ENCODE results near the gene APLF. TPM values are rescaled to one million over a fixed set of nuclear protein-coding genes. Genes with fewer than 3 reads are reported as not detected.
A peak's percentile ranks its signal among the peaks of the same experiment; 100 is the strongest.
"Not testable (repeated sequence)": the region's sequence is repeated elsewhere in the genome, so short reads cannot be mapped to it uniquely, and the experiment has no call there.

APLF gene
- total RNA-seq, 2 experiments from 2014 or later: 2.7 to 3.7 TPM

- no peaks in the 10 kb centered on the region for H3K27me3 Mint-ChIP-seq
- ChIA-PET CTCF (no interaction called here), POLR2A (no interaction called here)
- DNase-seq: no peak
- peaks cover 2% of the 10 kb centered on the region for H3K9me3 Mint-ChIP-seq
- no peak overlapping the region for H3K4me3 Mint-ChIP-seq
- H3K36me3 Mint-ChIP-seq (ENCODE audit: low read depth): no peaks in the 10 kb centered on the region
- H3K4me1 Mint-ChIP-seq: peaks cover 11% of the 10 kb centered on the region
- H3K27ac Mint-ChIP-seq: no peak overlapping the region
Measured at GRCh38 chr2:68591225-68591624, 123.8 kb downstream of the APLF start.

GRCh38 chr2:68594041-68594440, 126.7 kb downstream of the APLF start:
- peaks cover 11% of the 10 kb centered on the region for H3K4me1 Mint-ChIP-seq
- ChIA-PET POLR2A (no interaction called here), CTCF (interaction anchor here (0.8 kb wide), 1 partner anchor 342 kb away, joined by 3 read pairs; no protein-coding TSS in a partner anchor)
- DNase-seq: no peak
- no peaks in the 10 kb centered on the region for H3K36me3 Mint-ChIP-seq (ENCODE audit: low read depth)
- no peak overlapping the region for H3K4me3 Mint-ChIP-seq
- H3K27me3 Mint-ChIP-seq: peaks cover 9% of the 10 kb centered on the region
- H3K27ac Mint-ChIP-seq: no peak overlapping the region
- H3K9me3 Mint-ChIP-seq: peaks cover 2% of the 10 kb centered on the region

GRCh38 chr2:68594674-68595492, 127.5 kb downstream of the APLF start:
- no peak overlapping the region for H3K27ac Mint-ChIP-seq
- POLR2A ChIA-PET: no interaction called here
- no peak overlapping the region for H3K4me3 Mint-ChIP-seq
- H3K27me3 Mint-ChIP-seq: peaks cover 17% of the 10 kb centered on the region
- peaks cover 4% of the 10 kb centered on the region for H3K9me3 Mint-ChIP-seq
- peaks cover 11% of the 10 kb centered on the region for H3K4me1 Mint-ChIP-seq
- CTCF ChIA-PET: interaction anchor here (0.6 to 1.7 kb wide), 16 partner anchors 10 to 341 kb away, joined by 3 to 8 read pairs (median 3); no protein-coding TSS in a partner anchor
- peak; percentile 66 for DNase-seq
- no peaks in the 10 kb centered on the region for H3K36me3 Mint-ChIP-seq (ENCODE audit: low read depth)

DNA sequence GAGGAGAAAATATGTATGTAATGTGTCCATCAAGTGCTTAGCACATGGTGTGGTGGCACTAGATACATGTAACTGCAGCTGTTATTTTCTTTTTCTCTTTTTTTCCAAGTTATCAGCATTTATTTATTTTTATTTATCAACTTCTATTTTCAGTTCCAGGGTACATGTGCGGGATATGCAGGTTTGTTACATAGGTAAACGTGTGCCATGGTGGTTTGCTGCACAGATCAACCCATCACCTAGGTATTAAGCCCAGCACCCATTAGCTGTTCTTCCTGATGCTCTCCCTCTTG, 128.1 kb downstream of the APLF start:
- DNase-seq; H3K4me3 Mint-ChIP-seq; POLR2A ChIA-PET; H3K9me3 Mint-ChIP-seq; H3K36me3 Mint-ChIP-seq (ENCODE audit: low read depth); H3K27ac Mint-ChIP-seq: not testable (repeated sequence)
- Mint-ChIP-seq H3K27me3 (peaks cover 22% of the 10 kb centered on the region), H3K4me1 (peaks cover 11% of the 10 kb centered on the region)
- CTCF ChIA-PET: interaction anchor here (0.6 to 1.8 kb wide), 17 partner anchors 8 to 332 kb away, joined by 3 to 8 read pairs (median 3); no protein-coding TSS in a partner anchor

DNA sequence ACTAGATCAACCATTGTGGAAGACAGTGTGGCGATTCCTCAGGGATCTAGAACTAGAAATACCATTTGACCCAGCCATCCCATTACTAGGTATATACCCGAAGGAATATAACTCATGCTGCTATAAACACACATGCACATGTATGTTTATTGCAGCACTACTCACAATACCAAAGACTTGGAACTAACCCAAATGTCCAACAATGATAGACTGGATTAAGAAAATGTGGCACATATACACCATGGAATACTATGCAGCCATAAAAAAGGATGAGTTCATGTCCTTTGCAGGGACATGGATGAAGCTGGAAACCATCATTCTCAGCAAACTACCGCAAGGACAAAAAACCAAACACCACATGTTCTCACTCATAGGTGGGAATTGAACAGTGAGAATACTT, 133.1 kb downstream of the APLF start:
- Mint-ChIP-seq H3K27me3 (peaks cover 43% of the 10 kb centered on the region), H3K9me3 (peaks cover 17% of the 10 kb centered on the region)
- POLR2A ChIA-PET; CTCF ChIA-PET; H3K36me3 Mint-ChIP-seq (ENCODE audit: low read depth); H3K4me3 Mint-ChIP-seq; H3K27ac Mint-ChIP-seq; DNase-seq; H3K4me1 Mint-ChIP-seq: not testable (repeated sequence)

DNA sequence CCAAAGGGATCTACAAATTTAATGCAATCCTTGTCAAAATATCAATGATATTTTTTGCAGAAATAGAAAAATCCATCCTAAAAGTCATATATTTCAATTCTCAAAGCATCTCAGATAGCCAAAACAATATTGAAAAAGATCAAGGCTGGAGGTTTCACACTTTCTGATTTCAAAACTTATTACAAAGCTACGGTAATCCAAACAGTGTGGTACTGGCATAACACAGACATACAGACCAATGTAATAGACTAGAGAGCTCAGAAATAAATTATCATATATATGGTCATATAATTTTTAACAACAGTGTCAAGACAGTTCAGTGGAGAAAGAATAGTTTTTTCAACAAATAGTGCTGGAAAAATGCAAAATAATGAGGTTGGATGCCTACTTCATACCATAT, 135.7 kb downstream of the APLF start:
- Mint-ChIP-seq H3K27me3 (peaks cover 39% of the 10 kb centered on the region), H3K27ac (no peak overlapping the region), H3K4me3 (no peak overlapping the region), H3K9me3 (peaks cover 15% of the 10 kb centered on the region), H3K36me3 (ENCODE audit: low read depth) (no peaks in the 10 kb centered on the region), H3K4me1 (no peaks in the 10 kb centered on the region)
- no peak for DNase-seq
- ChIA-PET CTCF (no interaction called here), POLR2A (no interaction called here)

GRCh38 chr2:68604077-68604476, 136.7 kb downstream of the APLF start:
- H3K9me3 Mint-ChIP-seq: peaks cover 15% of the 10 kb centered on the region
- peaks cover 36% of the 10 kb centered on the region for H3K27me3 Mint-ChIP-seq
- ChIA-PET CTCF (no interaction called here), POLR2A (no interaction called here)
- no peaks in the 10 kb centered on the region for H3K4me1 Mint-ChIP-seq
- no peak overlapping the region for H3K4me3 Mint-ChIP-seq
- no peak for DNase-seq
- no peaks in the 10 kb centered on the region for H3K36me3 Mint-ChIP-seq (ENCODE audit: low read depth)
- no peak overlapping the region for H3K27ac Mint-ChIP-seq

DNA sequence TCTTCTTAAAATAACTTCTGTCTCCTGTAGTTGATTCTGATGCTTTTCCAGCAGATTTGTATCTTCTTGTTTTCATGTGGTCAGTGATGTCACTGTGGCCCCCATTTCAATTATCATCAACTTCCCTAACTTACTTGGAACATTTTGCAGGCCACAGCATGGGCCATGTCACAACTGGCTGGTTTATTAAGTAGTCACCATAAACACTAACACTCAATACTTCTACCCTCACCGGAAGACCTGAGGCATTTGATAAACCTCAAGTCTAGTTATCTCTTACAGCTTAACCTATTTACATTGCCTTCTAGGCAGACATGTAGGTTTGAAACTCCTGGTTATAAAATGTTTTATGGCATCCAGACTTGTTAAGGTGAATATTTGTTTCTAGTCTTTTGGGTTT, 138.6 kb downstream of the APLF start:
- H3K36me3 Mint-ChIP-seq (ENCODE audit: low read depth): peaks cover 2% of the 10 kb centered on the region
- H3K27me3 Mint-ChIP-seq: peaks cover 23% of the 10 kb centered on the region
- no peak overlapping the region for H3K27ac Mint-ChIP-seq
- H3K9me3 Mint-ChIP-seq: peaks cover 19% of the 10 kb centered on the region
- no peak overlapping the region for H3K4me3 Mint-ChIP-seq
- CTCF ChIA-PET: no interaction called here
- POLR2A ChIA-PET: no interaction called here
- no peak for DNase-seq
- no peaks in the 10 kb centered on the region for H3K4me1 Mint-ChIP-seq

- Mint-ChIP-seq H3K36me3 (ENCODE audit: low read depth) (peaks cover 2% of the 10 kb centered on the region), H3K9me3 (peaks cover 15% of the 10 kb centered on the region), H3K4me3 (no peak overlapping the region), H3K27ac (no peak overlapping the region), H3K4me1 (no peaks in the 10 kb centered on the region), H3K27me3 (peaks cover 19% of the 10 kb centered on the region)
- DNase-seq: no peak
- CTCF ChIA-PET: interaction anchor here (1.4 to 1.5 kb wide), 2 partner anchors 11 to 21 kb away, joined by 3 to 4 read pairs; no protein-coding TSS in a partner anchor
- POLR2A ChIA-PET: no interaction called here
Measured at GRCh38 chr2:68606759-68607158, 139.4 kb downstream of the APLF start.

DNA sequence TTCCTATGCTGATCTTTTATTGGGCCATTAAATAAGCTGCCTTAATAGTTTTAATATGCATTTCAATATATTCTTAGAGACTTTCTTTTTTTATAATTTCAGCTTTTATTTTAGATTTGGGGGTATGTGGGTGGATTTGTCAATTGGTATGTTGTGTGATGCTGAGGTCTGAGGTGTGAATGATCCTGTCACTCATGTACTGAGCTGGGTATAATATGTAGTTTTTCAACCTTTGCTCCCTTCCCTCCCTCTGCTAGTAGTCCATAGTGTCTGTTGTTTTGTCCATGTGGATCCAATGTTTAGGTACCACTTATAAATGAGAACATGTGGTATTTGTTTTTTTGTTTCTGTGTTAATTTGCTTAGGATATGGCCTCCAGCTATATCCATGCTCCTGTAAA, 140.5 kb downstream of the APLF start:
- Mint-ChIP-seq H3K27me3 (peaks cover 13% of the 10 kb centered on the region), H3K27ac (no peak overlapping the region), H3K4me1 (no peaks in the 10 kb centered on the region), H3K9me3 (peaks cover 10% of the 10 kb centered on the region), H3K36me3 (ENCODE audit: low read depth) (peaks cover 2% of the 10 kb centered on the region), H3K4me3 (no peak overlapping the region)
- POLR2A ChIA-PET: no interaction called here
- DNase-seq: no peak
- CTCF ChIA-PET: interaction anchor here (1.4 to 1.5 kb wide), 2 partner anchors 12 to 19 kb away, joined by 3 to 4 read pairs; no protein-coding TSS in a partner anchor

- POLR2A ChIA-PET: no interaction called here
- no peak for DNase-seq
- peaks cover 2% of the 10 kb centered on the region for H3K27me3 Mint-ChIP-seq
- CTCF ChIA-PET: no interaction called here
- peaks cover 8% of the 10 kb centered on the region for H3K9me3 Mint-ChIP-seq
- H3K4me1 Mint-ChIP-seq: no peaks in the 10 kb centered on the region
- no peak overlapping the region for H3K4me3 Mint-ChIP-seq
- H3K27ac Mint-ChIP-seq: no peak overlapping the region
- H3K36me3 Mint-ChIP-seq (ENCODE audit: low read depth): peaks cover 2% of the 10 kb centered on the region
Measured at GRCh38 chr2:68612765-68613519, 145.6 kb downstream of the APLF start.

- Mint-ChIP-seq H3K4me1 (no peaks in the 10 kb centered on the region), H3K4me3 (no peak overlapping the region), H3K9me3 (peaks cover 5% of the 10 kb centered on the region), H3K27ac (no peak overlapping the region), H3K36me3 (ENCODE audit: low read depth) (no peaks in the 10 kb centered on the region), H3K27me3 (no peaks in the 10 kb centered on the region)
- ChIA-PET POLR2A (no interaction called here), CTCF (no interaction called here)
- DNase-seq: no peak
Measured at GRCh38 chr2:68620772-68621171, 153.4 kb downstream of the APLF start.

- ChIA-PET POLR2A (no interaction called here), CTCF (no interaction called here)
- H3K36me3 Mint-ChIP-seq (ENCODE audit: low read depth): no peaks in the 10 kb centered on the region
Measured at GRCh38 chr2:68623820-68624219, 156.4 kb downstream of the APLF start.

More at GRCh38 chr2:68623820-68624219, 156.4 kb downstream of the APLF start:
- H3K4me1 Mint-ChIP-seq: no peaks in the 10 kb centered on the region
- H3K27me3 Mint-ChIP-seq: peaks cover 2% of the 10 kb centered on the region
- peaks cover 6% of the 10 kb centered on the region for H3K9me3 Mint-ChIP-seq
- H3K4me3 Mint-ChIP-seq: no peak overlapping the region
- no peak for DNase-seq
- no peak overlapping the region for H3K27ac Mint-ChIP-seq
